NK-92 treated with Interleukin-12 subunit alpha and Interleukin-12 subunit beta, amount 100 ng/mL, for 24 hours (cell line): Measurements from ENCODE around the gene CYTL1.
"Not testable (repeated sequence)": the region's sequence is repeated elsewhere in the genome, so short reads cannot be mapped to it uniquely, and the experiment has no call there.

ENCODE experiments used
- DNase-seq: peaks from one replicate; lab custom pipeline; 2025; lab: John Stamatoyannopoulos, UW

The CYTL1 gene

GRCh38 chr4:5019274-5019673 is at the start of gene CYTL1:
Gene CYTL1 (minus strand): TSS chr4:5019458. CDS start chr4:5019445, 13 bp downstream.
- DNase-seq = no peak

- DNase-seq = no peak
Measured at GRCh38 chr4:5067908-5068307, 48.6 kb upstream of the CYTL1 start.

- not testable (repeated sequence) for DNase-seq
Measured at GRCh38 chr4:5066968-5067367, 47.7 kb upstream of the CYTL1 start.

- no peak for DNase-seq
Measured at GRCh38 chr4:5066101-5066500, 46.8 kb upstream of the CYTL1 start.

- DNase-seq = no peak
Measured at GRCh38 chr4:5055411-5055810, 36.2 kb upstream of the CYTL1 start.

GRCh38 chr4:5054532-5054931 is 35.3 kb upstream of the CYTL1 start:
- DNase-seq = no peak

GRCh38 chr4:5052726-5053425 is 33.6 kb upstream of the CYTL1 start:
- DNase-seq = no peak

GRCh38 chr4:5052204-5052702 is 33.0 kb upstream of the CYTL1 start:
- no peak for DNase-seq

- no peak for DNase-seq
Measured at GRCh38 chr4:5051278-5052203, 32.3 kb upstream of the CYTL1 start, which contains the start of gene STK32B. Gene STK32B (plus strand): TSS chr4:5051480.

- DNase-seq = no peak
Measured at GRCh38 chr4:5050520-5051277, 31.4 kb upstream of the CYTL1 start.

GRCh38 chr4:5048721-5049120 is 29.5 kb upstream of the CYTL1 start:
- DNase-seq = no peak

GRCh38 chr4:5045097-5045496 is 25.8 kb upstream of the CYTL1 start:
- no peak for DNase-seq

- DNase-seq = no peak
Measured at GRCh38 chr4:5044341-5044740, 25.1 kb upstream of the CYTL1 start.

GRCh38 chr4:5043579-5043978 is 24.3 kb upstream of the CYTL1 start:
- no peak for DNase-seq

GRCh38 chr4:5041699-5042098 is 22.4 kb upstream of the CYTL1 start:
- DNase-seq = no peak

GRCh38 chr4:5040856-5041620 is 21.8 kb upstream of the CYTL1 start:
- DNase-seq = no peak

- no peak for DNase-seq
Measured at GRCh38 chr4:5039800-5040199, 20.5 kb upstream of the CYTL1 start.

GRCh38 chr4:5037553-5038551 is 18.6 kb upstream of the CYTL1 start:
- no peak for DNase-seq

- DNase-seq = no peak
Measured at GRCh38 chr4:5036239-5036638, 17.0 kb upstream of the CYTL1 start.

- no peak for DNase-seq
Measured at GRCh38 chr4:5034206-5034605, 14.9 kb upstream of the CYTL1 start.
